Endometrium (tissue), 2 donors: ENCODE data around the gene TSPAN18.

Experiments
- FAIRE-seq: peaks from 2 replicates; lab custom pipeline; 2012; peaks lifted over from hg19 to GRCh38; lab: Jason Lieb, UNC
- donor health status: control.
- donor health status: control.

The TSPAN18 gene

GRCh38 chr11:44916801-44917385 is 190.1 kb downstream of the TSPAN18 start:
- FAIRE-seq = no peak

- FAIRE-seq = no peak
Measured at GRCh38 chr11:44917741-44918140, 191.0 kb downstream of the TSPAN18 start.

GRCh38 chr11:44920451-44920850 is 193.7 kb downstream of the TSPAN18 start:
- FAIRE-seq = no peak

- FAIRE-seq = no peak
Measured at GRCh38 chr11:44923115-44923514, 196.4 kb downstream of the TSPAN18 start.

- FAIRE-seq = no peak
Measured at GRCh38 chr11:44923806-44924205, 197.0 kb downstream of the TSPAN18 start.

- FAIRE-seq = no peak
Measured at GRCh38 chr11:44926036-44926435, 199.3 kb downstream of the TSPAN18 start.

- FAIRE-seq = no peak
Measured at GRCh38 chr11:44927174-44927661, 200.5 kb downstream of the TSPAN18 start.

GRCh38 chr11:44928144-44928543 is 201.4 kb downstream of the TSPAN18 start:
- FAIRE-seq = no peak

- FAIRE-seq = no peak
Measured at GRCh38 chr11:44928816-44929215, 202.1 kb downstream of the TSPAN18 start.

GRCh38 chr11:44930588-44931302 is 204.0 kb downstream of the TSPAN18 start:
- FAIRE-seq = no peak

GRCh38 chr11:44931466-44931865 is 204.7 kb downstream of the TSPAN18 start:
- no peak for FAIRE-seq

GRCh38 chr11:44934110-44934509 is 207.3 kb downstream of the TSPAN18 start:
- FAIRE-seq = no peak

- no peak for FAIRE-seq
Measured at GRCh38 chr11:44934735-44935250, 208.0 kb downstream of the TSPAN18 start.

- no peak for FAIRE-seq
Measured at GRCh38 chr11:44936525-44936924, 209.8 kb downstream of the TSPAN18 start.

GRCh38 chr11:44936951-44937543 is 210.3 kb downstream of the TSPAN18 start:
- FAIRE-seq = no peak

- no peak for FAIRE-seq
Measured at GRCh38 chr11:44938066-44938691, 211.4 kb downstream of the TSPAN18 start.

- no peak for FAIRE-seq
Measured at GRCh38 chr11:44939673-44940395, 213.1 kb downstream of the TSPAN18 start.

GRCh38 chr11:44940404-44940803 is 213.6 kb downstream of the TSPAN18 start:
- no peak for FAIRE-seq

GRCh38 chr11:44940835-44941234 is 214.1 kb downstream of the TSPAN18 start:
- no peak for FAIRE-seq

- no peak for FAIRE-seq
Measured at GRCh38 chr11:44941259-44942021, 214.7 kb downstream of the TSPAN18 start.
